Natural killer cell (primary cell): ENCODE results near the gene ABHD5. TPM values are rescaled to one million over a fixed set of nuclear protein-coding genes. Genes with fewer than 3 reads are reported as not detected.

Experiments
- ATAC-seq, 3 donors: fragments of 150-1000 bp in 2 of 3; fragments of 200-7000 bp in 1 of 3; cut with Tn5 transposase; 1 replicate in 1 of 3; 2 replicates in 2 of 3; pipeline ENCODE4 v1.10.0; 2021; ENCODE audit warnings: mild to moderate bottlenecking in 2 of 3, moderate library complexity in 2 of 3
- DNase-seq, 2 donors: peaks; one replicate each; pipeline versions ENCODE4 v3.0.0 to v3.0.0-alpha.2; 2013 to 2021; ENCODE audit warnings: mixed read lengths in 1 of 2
- H3K27ac ChIP-seq: one replicate; pipeline ENCODE4 v1.5.1; 2013; ENCODE audit warnings: mild to moderate bottlenecking, low read length
- H3K27me3 ChIP-seq: one replicate; pipeline ENCODE4 v1.6.1; 2013; ENCODE audit warnings: low read length; ENCODE audit not compliant: control insufficient read depth, insufficient read depth
- H3K36me3 ChIP-seq: one replicate; pipeline ENCODE4 v1.6.1; 2013; ENCODE audit warnings: low read length; ENCODE audit not compliant: control insufficient read depth, insufficient read depth
- H3K4me1 ChIP-seq: one replicate; pipeline ENCODE4 v1.6.1; 2013; ENCODE audit warnings: low read length; ENCODE audit not compliant: control insufficient read depth, insufficient read depth
- H3K4me3 ChIP-seq: one replicate; pipeline ENCODE4 v1.5.1; 2013; ENCODE audit warnings: low read length
- H3K9me3 ChIP-seq: one replicate; pipeline ENCODE4 v1.6.1; 2013; ENCODE audit warnings: low read length; ENCODE audit not compliant: control insufficient read depth, insufficient read depth
- H3K27ac Mint-ChIP-seq, 2 donors: one replicate each; pipeline ENCODE4 v1.8.0; 2022; ENCODE audit warnings: mild to moderate bottlenecking in 2 of 2, mixed read lengths in 2 of 2, moderate library complexity in 1 of 2
- H3K27me3 Mint-ChIP-seq, 2 donors: one replicate each; pipeline ENCODE4 v1.8.0; 2022; ENCODE audit warnings: low read depth in 2 of 2, mixed read lengths in 2 of 2
- H3K36me3 Mint-ChIP-seq: one replicate; pipeline ENCODE4 v1.8.0; 2022; ENCODE audit warnings: mixed read lengths
- H3K4me1 Mint-ChIP-seq, 2 donors: one replicate each; pipeline ENCODE4 v1.8.0; 2022; ENCODE audit warnings: mixed read lengths in 2 of 2
- H3K4me3 Mint-ChIP-seq: one replicate; pipeline ENCODE4 v1.8.0; 2022; ENCODE audit warnings: mild to moderate bottlenecking, moderate library complexity, mixed read lengths
- H3K9me3 Mint-ChIP-seq, 2 donors: one replicate each; pipeline ENCODE4 v1.8.0; 2022; ENCODE audit warnings: mixed read lengths in 2 of 2
- CTCF ChIP-seq: fragments of 200-600 bp; IDR thresholded peaks from one replicate; pipeline ENCODE4 v1.8.0; 2022; ENCODE audit warnings: antibody characterized with exemption
- WGBS: methylation state at CpG from one replicate; pipeline ENCODE4 v1.1.7; 2013; ENCODE audit warnings: missing lambda C conversion rate; ENCODE audit not compliant: insufficient coverage; 5-methylcytosine and 5-hydroxymethylcytosine counted together
- intact Hi-C: fragments of 100-400 bp; cut with micrococcal nuclease; formaldehyde crosslinking; loops from one replicate; pipeline ENCODE4 v1.14.2; 2022
- total RNA-seq, 4 donors: library from RNA; stranded (reverse); fragments of 120-200 nt in 1 of 4; gene quantifications; one replicate each; pipeline versions ENCODE4 v1.2.3 to v1.2.4, GENCODE V29; 2013 to 2022

Gene ABHD5
- total RNA-seq, 3 donors from 2014 or later (not counting 1 experiment from before 2014, with no cell fraction given) = 14.1 to 58.6 (median 16.6) TPM

DNA sequence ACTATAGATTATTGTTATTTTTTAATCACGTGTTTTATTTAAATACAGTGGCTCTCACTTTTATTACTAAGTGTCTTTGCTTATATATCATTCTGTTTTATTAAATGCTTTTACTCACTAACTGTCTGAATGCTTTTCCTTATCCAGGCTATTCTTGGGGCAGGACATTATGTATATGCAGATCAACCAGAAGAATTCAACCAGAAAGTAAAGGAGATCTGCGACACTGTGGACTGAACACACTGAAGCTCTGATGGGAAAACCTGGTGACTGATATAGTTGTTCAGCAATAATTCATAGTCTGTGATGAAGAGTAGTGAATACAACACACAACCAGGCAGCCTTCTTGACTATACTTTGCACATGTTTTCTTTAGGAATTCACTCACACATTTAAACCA is 27.6 kb downstream of the ABHD5 start:
- H3K36me3 ChIP-seq = peaks cover 32% of the 10 kb centered on the region

GRCh38 chr3:43723121-43723734 is 32.5 kb downstream of the ABHD5 start:
- no peak overlapping the region for H3K27ac Mint-ChIP-seq
- intact Hi-C loops = no loop called here
- Histone ChIP-seq H3K36me3 (peaks cover 16% of the 10 kb centered on the region), H3K27me3 (no peaks in the 10 kb centered on the region), H3K27ac (no peak overlapping the region), H3K4me1 (no peaks in the 10 kb centered on the region), H3K9me3 (no peaks in the 10 kb centered on the region), H3K4me3 (no peak overlapping the region)
- H3K9me3 Mint-ChIP-seq = no peaks in the 10 kb centered on the region
- no peaks in the 10 kb centered on the region for H3K4me1 Mint-ChIP-seq
- ATAC-seq (no peak), DNase-seq (no peak)
- no peak overlapping the region for H3K4me3 Mint-ChIP-seq
- no peaks in the 10 kb centered on the region for H3K27me3 Mint-ChIP-seq
- peaks cover 19% of the 10 kb centered on the region for H3K36me3 Mint-ChIP-seq
- 93% methylated on average over 3 of the region's 3 CpGs for WGBS
- no peak for TF ChIP-seq CTCF

More for the DNA sequence above, 27.6 kb downstream of the ABHD5 start:
- DNase-seq (no peak), ATAC-seq (no peak)
- Mint-ChIP-seq H3K27ac (no peak overlapping the region), H3K36me3 (peaks cover 26% of the 10 kb centered on the region), H3K4me3 (no peak overlapping the region), H3K27me3 (no peaks in the 10 kb centered on the region), H3K9me3 (no peaks in the 10 kb centered on the region), H3K4me1 (no peaks in the 10 kb centered on the region)
- intact Hi-C loops = no loop called here
- Histone ChIP-seq H3K27ac (no peak overlapping the region), H3K4me1 (no peaks in the 10 kb centered on the region), H3K9me3 (no peaks in the 10 kb centered on the region), H3K4me3 (no peak overlapping the region), H3K27me3 (no peaks in the 10 kb centered on the region)
- WGBS = 100% methylated on average over 1 of the region's 2 CpGs
- TF ChIP-seq CTCF = no peak

- H3K27ac Mint-ChIP-seq = no peak overlapping the region
- no peak overlapping the region for H3K4me3 Mint-ChIP-seq
- H3K4me1 ChIP-seq = no peaks in the 10 kb centered on the region
- no peak overlapping the region for H3K4me3 ChIP-seq
- no peaks in the 10 kb centered on the region for H3K36me3 ChIP-seq
- no peaks in the 10 kb centered on the region for H3K4me1 Mint-ChIP-seq
- DNase-seq (no peak), ATAC-seq (no peak)
- intact Hi-C loops = no loop called here
- 98% methylated on average over 3 of the region's 4 CpGs for WGBS
- no peaks in the 10 kb centered on the region for H3K27me3 Mint-ChIP-seq
- TF ChIP-seq CTCF = no peak
- no peaks in the 10 kb centered on the region for H3K9me3 Mint-ChIP-seq
- H3K36me3 Mint-ChIP-seq = no peaks in the 10 kb centered on the region
- H3K27me3 ChIP-seq = no peaks in the 10 kb centered on the region
- no peaks in the 10 kb centered on the region for H3K9me3 ChIP-seq
- no peak overlapping the region for H3K27ac ChIP-seq
These were observed 35.8 kb downstream of the ABHD5 start for GRCh38 chr3:43726521-43726920.

DNA sequence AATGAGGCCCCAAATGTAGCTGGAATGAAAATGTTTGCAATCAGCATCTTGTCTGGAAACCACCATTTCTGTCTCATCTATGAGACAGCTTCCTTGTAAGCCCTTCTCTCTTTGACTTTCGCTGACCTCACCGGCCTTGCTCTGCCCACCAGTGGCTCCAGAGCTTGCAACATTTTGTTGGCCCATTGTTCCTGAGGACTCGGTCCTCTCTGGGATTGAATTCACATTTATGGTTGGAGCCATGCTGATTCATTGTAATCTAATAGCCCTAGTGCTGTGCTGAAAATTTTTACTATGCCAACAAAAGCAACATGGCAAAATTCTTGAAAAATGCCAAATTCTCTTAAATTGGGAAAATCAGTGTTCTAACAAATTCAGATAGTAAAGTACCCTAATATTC is 37.2 kb downstream of the ABHD5 start:
- DNase-seq (no peak), ATAC-seq (no peak)
- Histone ChIP-seq H3K9me3 (no peaks in the 10 kb centered on the region), H3K27ac (no peak overlapping the region), H3K4me1 (no peaks in the 10 kb centered on the region), H3K27me3 (no peaks in the 10 kb centered on the region), H3K36me3 (no peaks in the 10 kb centered on the region), H3K4me3 (no peak overlapping the region)
- Mint-ChIP-seq H3K9me3 (no peaks in the 10 kb centered on the region), H3K27me3 (no peaks in the 10 kb centered on the region), H3K4me3 (no peak overlapping the region), H3K27ac (no peak overlapping the region), H3K36me3 (no peaks in the 10 kb centered on the region), H3K4me1 (no peaks in the 10 kb centered on the region)
- intact Hi-C loops = no loop called here
- no peak for TF ChIP-seq CTCF
- WGBS = 98% methylated on average over 3 of the region's 3 CpGs
